ENCODE data around the gene DELE1. TPM values are rescaled to one million over a fixed set of nuclear protein-coding genes. Genes with fewer than 3 reads are reported as not detected.

DELE1 gene
- total and polyA plus RNA-seq, 2 donors (not counting 1 experiment from before 2014, with no cell fraction given): 38.6 to 40.5 TPM

DNA sequence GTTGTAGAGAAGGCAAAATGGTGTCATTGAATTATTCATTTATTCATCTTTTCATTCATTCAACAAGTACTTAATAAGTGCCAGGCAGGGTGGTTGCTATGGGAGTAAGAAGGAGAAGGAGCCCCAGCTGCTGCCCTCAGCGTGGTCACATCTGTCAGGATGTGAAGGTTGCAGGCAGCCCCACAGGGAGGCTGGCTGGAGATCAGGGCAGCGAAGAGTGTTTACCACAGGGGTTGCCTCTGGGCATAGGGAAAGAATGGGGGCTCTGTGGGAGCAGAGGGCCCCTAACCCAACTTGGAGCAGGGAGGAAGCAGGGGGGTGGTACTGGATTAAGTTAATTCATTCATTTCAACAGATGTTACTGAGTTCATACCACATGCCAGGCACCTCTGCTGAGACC, 28.3 kb downstream of the DELE1 start:
- Histone ChIP-seq H3K36me3 (ENCODE audit: control insufficient read depth, insufficient read depth, low read length) (no peaks in the 10 kb centered on the region), H3K9me3 (ENCODE audit: control insufficient read depth, insufficient read depth, low read depth, low read length) (no peaks in the 10 kb centered on the region), H3K4me1 (ENCODE audit: control insufficient read depth, extremely low read depth, insufficient read depth, low read length) (no peaks in the 10 kb centered on the region), H3K27me3 (ENCODE audit: control insufficient read depth, insufficient read depth, low read length) (peaks cover 11% of the 10 kb centered on the region), H3K27ac (ENCODE audit: insufficient read depth, low read length) (no peak overlapping the region), H4K20me1 (ENCODE audit: control insufficient read depth, extremely low read depth, insufficient read depth, low read length) (no peaks in the 10 kb centered on the region), H3K9ac (ENCODE audit: insufficient read depth, low read length) (no peak overlapping the region), H3K4me2 (ENCODE audit: extremely low read depth, insufficient read depth, low read length) (no peak overlapping the region), H3K79me2 (ENCODE audit: control insufficient read depth, insufficient read depth, low read length) (no peaks in the 10 kb centered on the region), H3K4me3 (replicated peaks in 1 of 4; ENCODE audit: control extremely low read depth in 1 of 4, insufficient read depth in 1 of 4, low read depth in 3 of 4, low read length in 4 of 4) (no peak overlapping the region), H2AFZ (ENCODE audit: low read length) (no peak overlapping the region)
- TF ChIP-seq CTCF (conservative IDR thresholded peaks at IDR 0.05 in 1 of 2, IDR thresholded peaks at IDR 0.05 in 1 of 2; ENCODE audit: low read depth in 1 of 2, low read length in 2 of 2) (no peak), EZH2 (IDR thresholded peaks at IDR 0.05; ENCODE audit: low read length, missing control alignments) (no peak)
- DNase-seq (ENCODE audit: low read depth in 2 of 2): no peak

GRCh38 chr5:141954194-141954593, 30.5 kb downstream of the DELE1 start:
- Histone ChIP-seq H3K9me3 (ENCODE audit: control insufficient read depth, insufficient read depth, low read depth, low read length) (no peaks in the 10 kb centered on the region), H2AFZ (ENCODE audit: low read length) (no peak overlapping the region), H3K9ac (ENCODE audit: insufficient read depth, low read length) (no peak overlapping the region), H3K27ac (ENCODE audit: insufficient read depth, low read length) (no peak overlapping the region), H3K79me2 (ENCODE audit: control insufficient read depth, insufficient read depth, low read length) (no peaks in the 10 kb centered on the region), H3K27me3 (ENCODE audit: control insufficient read depth, insufficient read depth, low read length) (peaks cover 11% of the 10 kb centered on the region), H3K4me3 (replicated peaks in 1 of 4; ENCODE audit: control extremely low read depth in 1 of 4, insufficient read depth in 1 of 4, low read depth in 3 of 4, low read length in 4 of 4) (no peak overlapping the region), H3K36me3 (ENCODE audit: control insufficient read depth, insufficient read depth, low read length) (no peaks in the 10 kb centered on the region), H3K4me1 (ENCODE audit: control insufficient read depth, extremely low read depth, insufficient read depth, low read length) (no peaks in the 10 kb centered on the region), H3K4me2 (ENCODE audit: extremely low read depth, insufficient read depth, low read length) (no peak overlapping the region), H4K20me1 (ENCODE audit: control insufficient read depth, extremely low read depth, insufficient read depth, low read length) (no peaks in the 10 kb centered on the region)
- TF ChIP-seq CTCF (conservative IDR thresholded peaks at IDR 0.05 in 1 of 2, IDR thresholded peaks at IDR 0.05 in 1 of 2; ENCODE audit: low read depth in 1 of 2, low read length in 2 of 2) (no peak), EZH2 (IDR thresholded peaks at IDR 0.05; ENCODE audit: low read length, missing control alignments) (no peak)
- no peak for DNase-seq (ENCODE audit: low read depth in 2 of 2)

- H3K27ac ChIP-seq (ENCODE audit: insufficient read depth, low read length): no peak overlapping the region
- no peak for TF ChIP-seq EZH2 (IDR thresholded peaks at IDR 0.05; ENCODE audit: low read length, missing control alignments)
- no peak for TF ChIP-seq CTCF (conservative IDR thresholded peaks at IDR 0.05 in 1 of 2, IDR thresholded peaks at IDR 0.05 in 1 of 2; ENCODE audit: low read depth in 1 of 2, low read length in 2 of 2)
- no peaks in the 10 kb centered on the region for H3K9me3 ChIP-seq (ENCODE audit: control insufficient read depth, insufficient read depth, low read depth, low read length)
- DNase-seq (ENCODE audit: low read depth in 2 of 2): no peak
- peaks cover 8% of the 10 kb centered on the region for H3K27me3 ChIP-seq (ENCODE audit: control insufficient read depth, insufficient read depth, low read length)
- H2AFZ ChIP-seq (ENCODE audit: low read length): no peak overlapping the region
- no peak overlapping the region for H3K4me3 ChIP-seq (replicated peaks in 1 of 4; ENCODE audit: control extremely low read depth in 1 of 4, insufficient read depth in 1 of 4, low read depth in 3 of 4, low read length in 4 of 4)
- H3K4me2 ChIP-seq (ENCODE audit: extremely low read depth, insufficient read depth, low read length): no peak overlapping the region
- no peaks in the 10 kb centered on the region for H4K20me1 ChIP-seq (ENCODE audit: control insufficient read depth, extremely low read depth, insufficient read depth, low read length)
- H3K79me2 ChIP-seq (ENCODE audit: control insufficient read depth, insufficient read depth, low read length): no peaks in the 10 kb centered on the region
- no peaks in the 10 kb centered on the region for H3K4me1 ChIP-seq (ENCODE audit: control insufficient read depth, extremely low read depth, insufficient read depth, low read length)
- no peak overlapping the region for H3K9ac ChIP-seq (ENCODE audit: insufficient read depth, low read length)
- H3K36me3 ChIP-seq (ENCODE audit: control insufficient read depth, insufficient read depth, low read length): no peaks in the 10 kb centered on the region
Measured at GRCh38 chr5:141957367-141957996, 33.8 kb downstream of the DELE1 start.

Measured in fibroblast of lung (primary cell).